GM13976 (cell line): ENCODE measurements around the gene CMIP.

Experiments
- DNase-seq: peaks from one replicate; pipeline ENCODE4 v3.0.0; 2012; ENCODE audit warnings: low spot score
- in situ Hi-C: fragments of 300-500 bp; cut with MboI; formaldehyde crosslinking; loops from one replicate; pipeline ENCODE4 v1.12.0; 2022; ENCODE audit warnings: low sequenced_read_pairs, mixed read lengths, inconsistent platforms; ENCODE audit not compliant: unreplicated experiment
- TF ChIP-seq, protein P1 (sequence below): IDR thresholded peaks from 2 replicates; pipeline ENCODE4 v1.5.1; 2012; ENCODE audit warnings: borderline replicate concordance, mild to moderate bottlenecking; ENCODE audit not compliant: insufficient read depth; ENCODE audit errors: extremely low read depth, missing control alignments, control extremely low read depth

CMIP gene

GRCh38 chr16:81560979-81561657, 116.5 kb downstream of the CMIP start:
- in situ Hi-C loops, result no loop called here
- DNase-seq, result no peak
- TF ChIP-seq, protein P1, sequence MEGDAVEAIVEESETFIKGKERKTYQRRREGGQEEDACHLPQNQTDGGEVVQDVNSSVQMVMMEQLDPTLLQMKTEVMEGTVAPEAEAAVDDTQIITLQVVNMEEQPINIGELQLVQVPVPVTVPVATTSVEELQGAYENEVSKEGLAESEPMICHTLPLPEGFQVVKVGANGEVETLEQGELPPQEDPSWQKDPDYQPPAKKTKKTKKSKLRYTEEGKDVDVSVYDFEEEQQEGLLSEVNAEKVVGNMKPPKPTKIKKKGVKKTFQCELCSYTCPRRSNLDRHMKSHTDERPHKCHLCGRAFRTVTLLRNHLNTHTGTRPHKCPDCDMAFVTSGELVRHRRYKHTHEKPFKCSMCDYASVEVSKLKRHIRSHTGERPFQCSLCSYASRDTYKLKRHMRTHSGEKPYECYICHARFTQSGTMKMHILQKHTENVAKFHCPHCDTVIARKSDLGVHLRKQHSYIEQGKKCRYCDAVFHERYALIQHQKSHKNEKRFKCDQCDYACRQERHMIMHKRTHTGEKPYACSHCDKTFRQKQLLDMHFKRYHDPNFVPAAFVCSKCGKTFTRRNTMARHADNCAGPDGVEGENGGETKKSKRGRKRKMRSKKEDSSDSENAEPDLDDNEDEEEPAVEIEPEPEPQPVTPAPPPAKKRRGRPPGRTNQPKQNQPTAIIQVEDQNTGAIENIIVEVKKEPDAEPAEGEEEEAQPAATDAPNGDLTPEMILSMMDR, result no peak

DNA sequence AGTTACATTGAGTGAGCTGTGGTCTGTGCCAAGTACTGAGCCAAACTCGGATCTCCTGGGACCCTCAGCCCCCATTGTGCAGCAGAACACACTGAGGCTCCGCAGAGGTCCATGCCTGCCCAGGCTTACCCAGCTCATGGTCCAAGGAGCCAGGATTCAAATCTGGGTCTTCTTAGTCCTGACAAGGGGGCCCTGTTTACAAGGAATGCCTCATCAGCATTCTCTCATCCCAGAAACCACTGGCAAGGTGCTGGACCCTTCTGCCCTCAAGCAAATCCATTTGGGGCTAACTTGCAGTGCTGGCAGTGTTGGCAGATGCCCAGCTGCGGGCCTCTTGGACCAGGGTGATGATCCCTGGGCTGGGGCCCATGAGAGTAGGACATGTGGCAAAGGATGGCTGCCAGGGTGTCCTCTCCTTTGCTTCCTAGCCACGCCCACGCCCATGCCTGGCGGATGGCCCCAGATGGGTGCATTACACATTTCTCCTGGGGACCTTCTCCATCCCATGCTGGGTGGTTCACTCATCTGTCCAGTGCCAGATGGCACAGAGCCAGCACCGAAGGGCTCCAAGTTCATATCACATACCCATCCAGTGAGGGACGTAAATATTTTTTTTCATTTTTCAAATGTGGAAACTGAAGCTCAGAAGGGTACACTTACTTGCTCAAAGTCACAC, 117.7 kb downstream of the CMIP start:
- in situ Hi-C loops, result no loop called here
- no peak for DNase-seq
- TF ChIP-seq, protein P1, result no peak

DNA sequence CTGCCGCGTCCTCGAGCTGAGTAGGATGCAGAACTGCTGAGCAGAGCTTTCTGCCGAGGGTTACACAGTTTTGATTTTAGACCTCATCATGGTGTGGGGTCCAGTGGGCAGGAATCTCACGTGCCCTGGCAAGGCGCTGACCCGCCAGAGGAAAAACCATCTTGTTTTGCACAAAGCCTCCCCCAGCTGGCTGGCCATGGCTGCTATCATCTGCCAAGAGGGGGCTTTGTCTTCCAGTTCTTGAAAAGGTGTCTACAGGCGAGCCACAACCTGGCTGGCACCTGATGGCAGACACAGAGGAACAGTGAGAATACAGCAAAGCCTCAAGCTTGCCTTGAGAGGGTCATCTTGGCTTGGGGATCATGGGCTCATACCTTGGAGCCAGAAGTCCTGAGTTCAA, 118.3 kb downstream of the CMIP start:
- in situ Hi-C loops, result no loop called here
- DNase-seq, result no peak
- TF ChIP-seq, protein P1, result no peak

DNA sequence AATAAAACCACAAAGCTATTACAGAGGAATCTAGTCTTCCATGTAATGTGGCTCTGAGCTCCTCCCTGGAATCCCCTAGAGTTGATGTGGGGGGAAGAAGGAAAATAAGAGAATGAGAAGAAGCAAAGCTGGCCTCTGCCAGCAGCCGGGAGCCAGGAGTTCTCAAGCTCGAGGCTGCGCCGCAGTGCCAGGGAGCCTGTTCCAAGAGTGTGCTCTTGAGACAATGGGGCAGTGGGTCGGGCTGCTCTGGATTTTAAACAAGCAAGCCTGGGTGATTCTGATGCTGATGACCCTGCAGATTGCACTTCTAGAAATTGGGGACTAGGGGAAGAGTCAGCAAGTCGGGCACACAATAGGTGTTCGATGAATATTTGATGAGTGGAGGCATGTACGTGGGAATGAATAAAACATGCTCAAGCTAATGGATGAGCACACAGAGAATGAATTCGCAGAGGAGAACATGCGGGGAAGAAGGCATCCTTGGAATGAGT, 119.9 kb downstream of the CMIP start:
- in situ Hi-C loops, result no loop called here
- DNase-seq, result no peak
- TF ChIP-seq, protein P1, result no peak

DNA sequence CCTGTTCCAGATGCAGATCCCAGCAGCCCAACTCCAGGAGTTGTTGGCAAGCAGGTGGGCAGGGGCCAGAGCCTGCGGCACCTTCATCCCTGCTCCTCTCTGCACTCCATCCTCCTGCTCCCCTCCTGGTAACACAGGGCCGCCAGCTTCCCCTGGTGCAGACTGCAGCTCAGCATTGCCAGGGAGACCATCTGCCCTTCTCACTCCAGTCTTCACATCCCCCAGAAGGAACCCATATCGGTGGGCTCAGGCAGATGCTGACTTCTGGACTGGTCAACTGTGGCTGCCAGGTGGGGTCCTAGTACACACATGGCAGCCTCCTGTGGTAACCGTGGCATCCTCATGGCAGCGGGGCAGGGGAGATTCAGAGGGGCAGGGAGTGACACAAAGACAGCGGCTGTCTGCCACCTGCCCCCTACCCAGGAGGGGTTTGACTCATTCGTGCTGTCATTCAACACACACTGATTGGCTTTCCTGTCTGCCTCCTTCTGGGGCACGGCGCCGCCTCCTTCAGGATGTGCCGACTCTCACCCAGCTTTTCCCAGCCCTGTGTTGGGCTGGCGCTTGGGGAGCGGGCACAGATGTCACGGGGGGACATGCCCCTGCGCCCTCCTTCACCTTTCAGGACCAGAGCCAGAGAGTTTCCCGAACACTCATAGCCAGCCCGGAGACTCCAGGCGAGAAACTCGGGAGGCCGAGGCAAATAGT, 120.9 kb downstream of the CMIP start:
- no peak for DNase-seq
- in situ Hi-C loops, result no loop called here
- TF ChIP-seq, protein P1, result no peak

DNA sequence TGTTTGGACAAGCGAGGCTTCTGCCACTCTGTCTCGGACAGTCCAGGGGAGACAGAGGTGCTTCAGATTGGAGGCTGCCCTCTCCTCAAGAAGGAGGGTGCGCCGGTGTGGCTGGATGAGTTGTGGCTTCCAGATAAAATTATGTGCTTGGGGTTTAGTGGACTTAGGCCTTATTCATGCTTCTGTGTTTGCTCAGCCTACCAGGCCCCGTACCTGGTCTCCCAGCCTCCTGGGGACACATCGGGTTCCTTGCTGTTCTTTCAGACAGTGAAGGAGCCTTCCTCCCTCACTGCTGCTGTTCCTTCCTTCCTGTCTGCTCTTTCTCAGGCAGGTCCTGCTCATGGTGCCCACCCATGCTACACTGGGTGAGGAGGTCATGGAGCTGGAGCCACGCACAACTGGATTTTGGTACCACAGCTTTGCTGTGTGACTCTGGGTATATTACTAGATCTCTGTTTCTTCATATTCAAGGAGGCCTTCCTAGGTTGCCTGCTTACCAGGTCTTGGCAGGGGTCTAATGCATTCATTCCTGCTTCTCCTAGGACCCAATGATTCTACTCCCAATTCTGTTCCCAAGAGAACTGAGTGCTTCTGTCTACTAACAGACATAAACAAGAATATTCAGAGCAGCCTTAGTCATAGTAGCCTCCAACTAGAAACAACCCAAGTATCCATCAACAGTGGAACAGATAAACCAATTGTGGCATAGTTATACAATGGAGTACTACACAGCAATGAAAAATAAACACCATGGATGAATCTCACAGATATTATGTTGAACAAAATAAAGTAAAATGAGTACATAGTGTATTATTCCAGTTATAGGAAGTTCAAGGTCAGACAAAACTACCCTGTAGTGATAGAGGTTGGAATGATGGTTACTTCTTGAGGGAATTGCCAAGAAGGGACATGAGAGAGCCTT, 121.7 kb downstream of the CMIP start:
- in situ Hi-C loops, result no loop called here
- TF ChIP-seq, protein P1, result no peak
- DNase-seq, result no peak
